IMR-90 (cell line): Measurements from ENCODE around the gene DOK3. TPM values are rescaled to one million over a fixed set of nuclear protein-coding genes. Genes with fewer than 3 reads are reported as not detected.

Experiments used
- ATAC-seq: fragments of 200-7000 bp; cut with Tn5 transposase; 2 replicates; pipeline ENCODE4 v1.9.1; 2020; ENCODE audit warnings: low read depth, mild to moderate bottlenecking, moderate library complexity
- BruUV-seq: library from RNA; stranded (reverse); fragments of 400-500 nt; replicated peaks from 2 replicates; lab custom pipeline; 2021; lab: Mats Ljungman, UMichigan
- CTCF ChIA-PET: fragments of 300-600 bp; formaldehyde crosslinking; extraction: SDS; loops from one replicate; lab custom pipeline; 2021; ENCODE audit warnings: antibody characterized with exemption; lab: Yijun Ruan, JAX
- POLR2A ChIA-PET: fragments of 300-600 bp; sonication (Branson Sonifier 250); formaldehyde crosslinking; loops from one replicate; lab custom pipeline; 2022; ENCODE audit warnings: antibody characterized with exemption; ENCODE audit not compliant: unreplicated experiment; lab: Charles Lee
- DNase-seq: peaks from one replicate; pipeline ENCODE4 v3.0.0; 2013
- H2AFZ ChIP-seq: replicated peaks from 2 replicates; pipeline ENCODE3; 2013; ENCODE audit warnings: low read length, mild to moderate bottlenecking; ENCODE audit not compliant: poor library complexity
- H2AK5ac ChIP-seq: 2 replicates; pipeline ENCODE4 v1.6.1; 2013; ENCODE audit warnings: low read depth, low read length, inconsistent platforms
- H2AK9ac ChIP-seq: replicated peaks from 2 replicates; pipeline ENCODE3; 2013; ENCODE audit warnings: mild to moderate bottlenecking, low read depth, low read length, moderate library complexity; ENCODE audit not compliant: poor library complexity
- H2BK120ac ChIP-seq: 2 replicates; pipeline ENCODE4 v1.6.1; 2013; ENCODE audit warnings: low read depth, low read length, inconsistent platforms
- H2BK15ac ChIP-seq: 3 replicates; pipeline ENCODE4 v1.6.1; 2013; ENCODE audit warnings: low read depth, low read length, inconsistent platforms
- H2BK20ac ChIP-seq: 2 replicates; pipeline ENCODE4 v1.6.1; 2013; ENCODE audit warnings: low read depth, mild to moderate bottlenecking, inconsistent platforms, low read length, moderate library complexity
- H2BK5ac ChIP-seq: 2 replicates; pipeline ENCODE4 v1.6.1; 2013; ENCODE audit warnings: mild to moderate bottlenecking, low read depth, low read length, inconsistent platforms; ENCODE audit not compliant: poor library complexity, severe bottlenecking
- H3K14ac ChIP-seq: replicated peaks from 2 replicates; pipeline ENCODE4 v1.6.1; 2013; ENCODE audit warnings: low read depth, low read length, inconsistent platforms
- H3K18ac ChIP-seq: 2 replicates; pipeline ENCODE4 v1.6.1; 2013; ENCODE audit warnings: low read depth, low read length, control low read depth
- H3K23ac ChIP-seq: 2 replicates; pipeline ENCODE4 v1.6.1; 2013; ENCODE audit warnings: low read depth, low read length, inconsistent platforms
- H3K27ac ChIP-seq: 2 replicates; pipeline ENCODE4 v1.5.1; 2013; ENCODE audit warnings: mild to moderate bottlenecking, control low read depth, low read length; ENCODE audit not compliant: insufficient read depth
- H3K27me3 ChIP-seq: 2 replicates; pipeline ENCODE4 v1.6.1; 2013; ENCODE audit warnings: low read length; ENCODE audit not compliant: control insufficient read depth, insufficient read depth
- H3K36me3 ChIP-seq: 2 replicates; pipeline ENCODE4 v1.6.1; 2013; ENCODE audit warnings: low read length, mixed read lengths; ENCODE audit not compliant: control insufficient read depth, insufficient read depth
- H3K4ac ChIP-seq: 2 replicates; pipeline ENCODE4 v1.6.1; 2013; ENCODE audit warnings: low read depth, low read length, inconsistent platforms
- H3K4me1 ChIP-seq: 2 replicates; pipeline ENCODE4 v1.6.1; 2013; ENCODE audit warnings: low read length, mixed read lengths; ENCODE audit not compliant: control insufficient read depth, insufficient read depth
- H3K4me2 ChIP-seq: 2 replicates; pipeline ENCODE4 v1.6.1; 2013; ENCODE audit warnings: low read depth, mild to moderate bottlenecking, control low read depth, low read length, moderate library complexity
- H3K4me3 ChIP-seq: 2 replicates; pipeline ENCODE4 v1.5.1; 2013; ENCODE audit warnings: low read depth, mild to moderate bottlenecking, control low read depth, low read length, moderate library complexity; ENCODE audit not compliant: insufficient read depth
- H3K56ac ChIP-seq: 2 replicates; pipeline ENCODE4 v1.6.1; 2013; ENCODE audit warnings: low read length, inconsistent platforms; ENCODE audit not compliant: insufficient read depth; ENCODE audit errors: extremely low read depth
- H3K79me1 ChIP-seq, 2 experiments: 2 replicates each; pipeline ENCODE4 v1.6.1; 2013; ENCODE audit warnings: low read length in 2 of 2, inconsistent platforms in 1 of 2, low read depth in 1 of 2
- H3K9ac ChIP-seq: 2 replicates; pipeline ENCODE4 v1.6.1; 2013; ENCODE audit warnings: low read depth, low read length, control low read depth
- H3K9me1 ChIP-seq: 2 replicates; pipeline ENCODE4 v1.6.1; 2013; ENCODE audit warnings: low read length, inconsistent platforms; ENCODE audit not compliant: insufficient read depth
- H3K9me3 ChIP-seq: 2 replicates; pipeline ENCODE4 v1.6.1; 2013; ENCODE audit warnings: low read length; ENCODE audit not compliant: control insufficient read depth, insufficient read depth
- H4K20me1 ChIP-seq: 2 replicates; pipeline ENCODE4 v1.6.1; 2013; ENCODE audit warnings: low read length, inconsistent platforms; ENCODE audit not compliant: insufficient read depth
- H4K5ac ChIP-seq: 2 replicates; pipeline ENCODE4 v1.6.1; 2013; ENCODE audit warnings: mild to moderate bottlenecking, low read depth, low read length, control low read depth
- H4K8ac ChIP-seq, 2 experiments: 2 replicates each; pipeline ENCODE4 v1.6.1; 2013; ENCODE audit warnings: low read depth in 2 of 2, low read length in 2 of 2, control low read depth in 1 of 2, inconsistent platforms in 1 of 2
- H4K91ac ChIP-seq: 2 replicates; pipeline ENCODE4 v1.6.1; 2013; ENCODE audit warnings: low read depth, low read length, inconsistent platforms; ENCODE audit not compliant: insufficient read depth
- BHLHE40 ChIP-seq: fragments of 150-350 bp; IDR thresholded peaks from 2 replicates; pipeline ENCODE4 v1.6.1; 2016; ENCODE audit warnings: mild to moderate bottlenecking, low read depth, low read length
- MAZ ChIP-seq: IDR thresholded peaks from 2 replicates; pipeline ENCODE4 v1.6.1; 2012; ENCODE audit warnings: low read depth, mild to moderate bottlenecking, low read length, improper control_type of control experiment, moderate library complexity, borderline replicate concordance
- POLR2A ChIP-seq: IDR thresholded peaks from 2 replicates; pipeline ENCODE4 v1.6.1; 2012; ENCODE audit warnings: mild to moderate bottlenecking, low read depth, low read length
- WGBS, 2 experiments: methylation state at CpG; one replicate each; pipeline versions ENCODE4 v1.1.5 to v1.1.7; 2013; ENCODE audit warnings: missing lambda C conversion rate in 2 of 2; ENCODE audit not compliant: insufficient read length in 1 of 2; ENCODE audit errors: extremely low coverage in 2 of 2; 5-methylcytosine and 5-hydroxymethylcytosine counted together
- dilution Hi-C: fragments of 300-500 bp; cut with HindIII; formaldehyde crosslinking; loops from one replicate; pipeline ENCODE4 v1.14.3; 2018; ENCODE audit warnings: low sequenced_read_pairs; ENCODE audit not compliant: unreplicated experiment
- in situ Hi-C: fragments of 300-500 bp; cut with MboI; formaldehyde crosslinking; loops from 3 replicates; pipeline ENCODE4 v1.14.3; 2019; ENCODE audit warnings: low sequenced_read_pairs, inconsistent platforms, mixed read lengths
- intact Hi-C: fragments of 100-400 bp; cut with micrococcal nuclease; formaldehyde crosslinking; loops from 2 replicates; pipeline ENCODE4 v1.10.0; 2022
- polyA plus RNA-seq, 3 experiments: library from polyadenylated mRNA; depleted of rRNA; stranded (reverse); fragments of >200 nt; gene quantifications; 2 replicates each; pipeline ENCODE4 v1.2.3, GENCODE V29; 2012; ENCODE audit warnings: low replicate concordance in 1 of 3
- total RNA-seq: library from RNA; depleted of rRNA; stranded (reverse); fragments of >200 nt; gene quantifications from 2 replicates; pipeline ENCODE4 v1.2.3, GENCODE V29; 2012
- TF ChIP-seq, protein P1 (sequence below): fragments of 150-350 bp; IDR thresholded peaks from 2 replicates; pipeline ENCODE4 v1.6.1; 2016; ENCODE audit warnings: low read depth, mild to moderate bottlenecking, low read length, moderate library complexity, borderline replicate concordance

The DOK3 gene
- total and polyA plus RNA-seq, 2 of the 4 experiments (the other 2 are of a cell fraction) = 0.54 to 3.9 TPM

DNA sequence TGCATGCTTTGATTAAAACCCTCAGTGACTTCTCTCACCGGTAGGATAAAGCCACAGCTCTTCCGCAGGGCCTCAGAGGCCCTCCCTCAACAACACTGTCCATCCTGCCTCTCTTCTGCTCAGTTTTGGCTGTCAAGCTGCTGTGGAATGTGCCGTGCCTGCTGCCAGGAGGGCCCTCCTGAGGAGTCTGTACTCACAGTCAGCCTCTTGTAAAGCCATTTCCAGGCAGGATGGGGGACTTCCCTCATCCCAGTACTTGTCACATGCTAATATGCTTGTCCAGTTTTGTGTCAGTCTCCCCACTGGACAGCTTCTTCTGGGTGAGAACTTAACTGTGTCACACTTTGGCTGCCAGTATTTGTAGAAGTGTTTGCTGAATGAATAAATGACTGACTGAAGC, 21.0 kb upstream of the DOK3 start:
- H2AFZ ChIP-seq = no peak overlapping the region
- no peak overlapping the region for H3K14ac ChIP-seq
- no peak overlapping the region for H3K27ac ChIP-seq
- H4K20me1 ChIP-seq = peaks cover 19% of the 10 kb centered on the region
- no peak overlapping the region for H3K4me2 ChIP-seq
- POLR2A ChIA-PET = interaction anchor here (0.6 kb wide), 1 partner anchor 39 kb away, joined by 3 read pairs; no protein-coding TSS in a partner anchor
- H3K4me3 ChIP-seq = no peak overlapping the region
- H4K8ac ChIP-seq = no peak overlapping the region
- H3K4ac ChIP-seq = no peak overlapping the region
- H3K36me3 ChIP-seq = peaks cover 85% of the 10 kb centered on the region
- no peaks in the 10 kb centered on the region for H3K27me3 ChIP-seq
- TF ChIP-seq BHLHE40 (no peak), MAZ (no peak), POLR2A (no peak)
- TF ChIP-seq, protein P1, sequence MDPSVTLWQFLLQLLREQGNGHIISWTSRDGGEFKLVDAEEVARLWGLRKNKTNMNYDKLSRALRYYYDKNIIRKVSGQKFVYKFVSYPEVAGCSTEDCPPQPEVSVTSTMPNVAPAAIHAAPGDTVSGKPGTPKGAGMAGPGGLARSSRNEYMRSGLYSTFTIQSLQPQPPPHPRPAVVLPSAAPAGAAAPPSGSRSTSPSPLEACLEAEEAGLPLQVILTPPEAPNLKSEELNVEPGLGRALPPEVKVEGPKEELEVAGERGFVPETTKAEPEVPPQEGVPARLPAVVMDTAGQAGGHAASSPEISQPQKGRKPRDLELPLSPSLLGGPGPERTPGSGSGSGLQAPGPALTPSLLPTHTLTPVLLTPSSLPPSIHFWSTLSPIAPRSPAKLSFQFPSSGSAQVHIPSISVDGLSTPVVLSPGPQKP = no peak
- intact Hi-C loops = no loop called here
- peaks cover 46 to 79% of the 10 kb centered on the region in 2 experiments for H3K79me1 ChIP-seq
- H3K56ac ChIP-seq = no peak overlapping the region
- H3K4me1 ChIP-seq = no peaks in the 10 kb centered on the region
- H2BK120ac ChIP-seq = no peak overlapping the region
- in situ Hi-C loops = no loop called here
- no peak overlapping the region for H3K23ac ChIP-seq
- no peak overlapping the region for H2BK15ac ChIP-seq
- CTCF ChIA-PET = no interaction called here
- peaks cover 9% of the 10 kb centered on the region; the same call in 1 of the 2 replicates for H3K9me1 ChIP-seq
- no peak overlapping the region for H2AK9ac ChIP-seq
- ATAC-seq (peak; percentile 44; the same call in 1 of the 2 replicates), DNase-seq (no peak)
- no peak overlapping the region; the same call in 1 of the 2 replicates for H2BK20ac ChIP-seq
- no peak overlapping the region for H3K18ac ChIP-seq
- no peak overlapping the region for H4K5ac ChIP-seq
- WGBS, 2 experiments = 50% methylated on average over 1 of the region's 3 CpGs; no CpG with 5 or more reads in 1 of the 2 experiments
- H2AK5ac ChIP-seq = no peak overlapping the region
- H4K91ac ChIP-seq = no peak overlapping the region
- H2BK5ac ChIP-seq = no peak overlapping the region
- no peak overlapping the region for H3K9ac ChIP-seq
- no TSS peak for BruUV-seq
- no peaks in the 10 kb centered on the region for H3K9me3 ChIP-seq
- dilution Hi-C loops = no loop called here
